Ascending aorta (tissue), 2 donors: ENCODE data around the gene IQSEC3. TPM values are rescaled to one million over a fixed set of nuclear protein-coding genes. Genes with fewer than 3 reads are reported as not detected.
"Not testable (repeated sequence)": the region's sequence is repeated elsewhere in the genome, so short reads cannot be mapped to it uniquely, and the experiment has no call there.

ENCODE experiments used
- DNase-seq, 2 donors: peaks; one replicate each; pipeline ENCODE4 v3.0.0-alpha.2; 2019; ENCODE audit warnings: low spot score in 2 of 2
- H3K27ac ChIP-seq, 2 donors: fragments of 200-600 bp; sonication (generic); one replicate each; pipeline ENCODE4 v1.5.1; 2016 to 2017; ENCODE audit warnings: mild to moderate bottlenecking in 1 of 2
- H3K27me3 ChIP-seq: fragments of 200-600 bp; sonication (generic); one replicate; pipeline ENCODE4 v1.5.1; 2017
- H3K36me3 ChIP-seq, 2 donors: fragments of 200-600 bp; sonication (generic); one replicate each; pipeline ENCODE4 v1.5.1; 2016
- H3K4me1 ChIP-seq, 2 donors: fragments of 200-600 bp; sonication (generic); one replicate each; pipeline ENCODE4 v1.5.1; 2016 to 2017; ENCODE audit warnings: mild to moderate bottlenecking in 1 of 2
- H3K4me3 ChIP-seq, 2 donors: fragments of 200-600 bp; sonication (generic); one replicate each; pipeline ENCODE4 v1.5.1; 2016 to 2017; ENCODE audit warnings: mild to moderate bottlenecking in 1 of 2
- H3K9me3 ChIP-seq, 2 donors: fragments of 200-600 bp; sonication (generic); one replicate each; pipeline ENCODE4 v1.5.1; 2016
- CTCF ChIP-seq, 3 experiments: fragments of 200-600 bp in 2 of 3; fragments of 450-650 bp in 1 of 3; sonication (generic) in 2 of 3; IDR thresholded peaks; one replicate each; pipeline ENCODE4 v1.5.1; 2016 to 2019; ENCODE audit warnings: antibody characterized with exemption in 3 of 3, mild to moderate bottlenecking in 1 of 3, moderate library complexity in 1 of 3
- intact Hi-C: fragments of 100-400 bp; cut with DNase I; formaldehyde crosslinking; loops from one replicate; pipeline ENCODE4 v1.15.1; 2023
- total RNA-seq: library from RNA; depleted of rRNA; stranded (reverse); fragments of >200 nt; gene quantifications from one replicate; pipeline ENCODE4 v1.1.0, GENCODE V29; 2016

Gene IQSEC3
- total RNA-seq, 1 donor from 2014 or later = 0.53 TPM

GRCh38 chr12:52902-53734 lies 13.4 kb upstream of the IQSEC3 start:
- not testable (repeated sequence) for H3K36me3 ChIP-seq, H3K27me3 ChIP-seq

GRCh38 chr12:53735-54730 lies 12.5 kb upstream of the IQSEC3 start:
- Histone ChIP-seq H3K36me3 (no peaks in the 10 kb centered on the region), H3K27me3 (no peaks in the 10 kb centered on the region), H3K9me3 (peaks cover 0 to 6% of the 10 kb centered on the region in 2 donors), H3K27ac (no peak overlapping the region), H3K4me1 (no peaks in the 10 kb centered on the region), H3K4me3 (no peak overlapping the region)
- intact Hi-C loops = no loop called here
- TF ChIP-seq CTCF (IDR thresholded peaks at IDR 0.05) = no peak
- DNase-seq = no peak

More at GRCh38 chr12:52902-53734, 13.4 kb upstream of the IQSEC3 start:
- H3K4me3 ChIP-seq, H3K9me3 ChIP-seq, H3K4me1 ChIP-seq, intact Hi-C loops, DNase-seq, H3K27ac ChIP-seq: not testable (repeated sequence)

GRCh38 chr12:54750-55535 lies 11.6 kb upstream of the IQSEC3 start:
- no peaks in the 10 kb centered on the region for H3K27me3 ChIP-seq

GRCh38 chr12:56683-57346 lies 9.8 kb upstream of the IQSEC3 start:
- H3K27me3 ChIP-seq = no peaks in the 10 kb centered on the region
- H3K27ac ChIP-seq = no peak overlapping the region
- intact Hi-C loops = no loop called here
- H3K9me3 ChIP-seq = peaks cover 0 to 6% of the 10 kb centered on the region in 2 donors
- no peaks in the 10 kb centered on the region for H3K36me3 ChIP-seq
- H3K4me1 ChIP-seq = no peaks in the 10 kb centered on the region
- TF ChIP-seq CTCF (IDR thresholded peaks at IDR 0.05) = no peak
- no peak for DNase-seq
- H3K4me3 ChIP-seq = no peak overlapping the region

More at GRCh38 chr12:54750-55535, 11.6 kb upstream of the IQSEC3 start:
- no peaks in the 10 kb centered on the region for H3K4me1 ChIP-seq
- no peak for DNase-seq
- intact Hi-C loops = no loop called here
- H3K9me3 ChIP-seq = peaks cover 0 to 6% of the 10 kb centered on the region in 2 donors
- H3K36me3 ChIP-seq = no peaks in the 10 kb centered on the region
- H3K27ac ChIP-seq = no peak overlapping the region
- no peak for TF ChIP-seq CTCF (IDR thresholded peaks at IDR 0.05)
- no peak overlapping the region for H3K4me3 ChIP-seq

GRCh38 chr12:57539-57938 lies 9.0 kb upstream of the IQSEC3 start:
- Histone ChIP-seq H3K4me1 (no peaks in the 10 kb centered on the region), H3K36me3 (no peaks in the 10 kb centered on the region), H3K27ac (no peak overlapping the region), H3K4me3 (no peak overlapping the region), H3K27me3 (no peaks in the 10 kb centered on the region), H3K9me3 (peaks cover 0 to 6% of the 10 kb centered on the region in 2 donors)
- no peak for DNase-seq
- TF ChIP-seq CTCF (IDR thresholded peaks at IDR 0.05) = no peak
- intact Hi-C loops = no loop called here
